ENCODE results near the gene JAK2.
"Not testable (repeated sequence)": the region's sequence is repeated elsewhere in the genome, so short reads cannot be mapped to it uniquely, and the experiment has no call there.

JAK2 gene

GRCh38 chr9:5043381-5043780 is 58.3 kb downstream of the JAK2 start:
- DNase-seq: no peak

DNA sequence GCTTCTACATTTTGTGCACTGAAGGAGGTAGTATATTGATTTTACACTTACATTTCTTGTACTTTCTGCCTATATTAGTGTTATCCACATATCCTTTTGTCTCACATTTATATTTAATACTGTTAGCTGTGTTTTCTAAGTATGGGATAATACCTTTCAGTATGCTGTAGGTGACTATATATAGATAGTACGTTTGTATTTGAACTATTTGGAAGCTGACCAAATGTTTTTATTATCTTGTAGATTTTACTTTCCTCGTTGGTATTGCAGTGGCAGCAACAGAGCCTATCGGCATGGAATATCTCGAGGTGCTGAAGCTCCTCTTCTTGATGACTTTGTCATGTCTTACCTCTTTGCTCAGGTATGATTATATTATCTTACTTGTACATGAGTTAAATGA is 59.1 kb downstream of the JAK2 start:
- no peak for DNase-seq

DNA sequence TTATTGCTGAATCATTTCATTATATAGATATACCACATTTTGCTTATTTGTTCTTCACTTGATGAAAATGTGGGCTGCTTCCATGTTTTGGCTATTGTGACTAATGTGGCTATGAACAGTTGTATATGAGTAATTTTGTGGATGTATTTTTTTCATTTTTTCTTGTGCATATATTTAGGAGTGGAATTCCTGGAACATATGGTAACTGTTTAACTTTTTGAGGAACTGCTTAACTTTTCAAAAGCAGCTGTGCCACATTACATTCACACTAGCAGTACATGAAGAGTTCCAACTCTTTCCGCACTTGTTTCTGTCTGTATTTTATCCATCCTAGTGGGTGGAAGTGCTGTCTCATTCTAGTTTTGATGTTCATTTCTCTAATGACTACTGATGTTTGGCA is 67.8 kb downstream of the JAK2 start:
- DNase-seq: no peak

- DNase-seq: no peak
Observed at GRCh38 chr9:5062631-5063030, 77.6 kb downstream of the JAK2 start.

DNA sequence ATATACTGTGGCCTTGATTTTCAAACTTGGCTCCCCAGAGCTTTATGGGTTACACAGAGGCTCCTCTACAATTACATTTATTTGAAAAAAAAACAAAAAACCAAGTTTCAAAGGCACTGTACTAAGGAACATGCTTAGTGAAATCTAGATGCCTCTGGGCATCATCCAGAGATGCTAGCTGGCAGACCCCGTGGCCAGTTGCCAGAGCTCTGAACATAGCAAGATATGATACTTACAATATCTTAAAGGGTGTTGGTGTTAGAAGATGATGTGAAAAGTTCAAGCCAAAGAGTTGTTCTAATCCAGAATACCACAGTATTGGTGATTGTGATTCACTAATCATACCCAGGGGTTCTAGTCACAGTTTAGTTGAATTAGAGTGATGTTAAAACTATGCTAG is 87.8 kb downstream of the JAK2 start:
- DNase-seq: no peak

- no peak for DNase-seq
Observed at GRCh38 chr9:5073701-5074100, 88.6 kb downstream of the JAK2 start.

DNA sequence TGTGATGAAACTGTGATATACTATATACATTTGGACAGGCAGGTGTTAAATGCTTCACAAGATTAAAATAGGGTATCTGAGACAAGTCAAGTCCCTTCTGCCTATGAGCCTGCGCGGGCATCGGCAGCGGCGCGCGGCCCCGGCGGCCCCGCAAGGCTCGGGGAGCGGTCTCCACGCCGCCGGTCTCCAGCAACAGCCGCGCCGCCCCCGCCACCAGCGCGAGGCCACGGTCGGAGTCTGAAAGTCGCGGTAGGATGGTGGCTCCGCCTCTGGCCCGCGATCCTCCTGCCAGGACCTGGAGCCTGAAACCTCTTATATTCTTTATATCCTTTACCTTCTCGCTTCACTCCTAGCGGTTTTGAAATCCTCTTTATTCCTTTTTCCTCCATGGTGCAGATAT is 100.9 kb downstream of the JAK2 start:
- DNase-seq: no peak

- no peak for DNase-seq
Observed at GRCh38 chr9:5089737-5090136, 104.7 kb downstream of the JAK2 start.

DNA sequence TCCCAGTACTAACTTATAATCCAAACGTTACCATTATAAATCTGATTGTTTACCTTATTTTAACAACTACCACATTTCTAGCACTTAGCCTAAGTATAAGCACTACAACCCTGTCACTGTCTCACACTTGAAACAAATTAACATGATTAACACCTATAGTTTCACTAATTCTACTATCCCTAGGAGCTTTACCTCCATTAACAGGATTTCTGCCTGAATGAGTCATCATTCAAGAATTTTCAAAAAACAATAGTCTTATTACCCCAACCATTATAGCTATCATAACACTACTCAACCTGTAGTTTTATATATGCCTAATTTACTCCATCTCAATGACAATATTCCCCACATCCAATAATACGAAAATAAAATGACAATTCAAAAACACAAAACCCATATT is 110.7 kb downstream of the JAK2 start:
- DNase-seq: no peak

- no peak for DNase-seq
Observed at GRCh38 chr9:5099466-5099865, 114.4 kb downstream of the JAK2 start.

- DNase-seq: not testable (repeated sequence)
Observed at GRCh38 chr9:5101127-5101526, 116.1 kb downstream of the JAK2 start.

DNA sequence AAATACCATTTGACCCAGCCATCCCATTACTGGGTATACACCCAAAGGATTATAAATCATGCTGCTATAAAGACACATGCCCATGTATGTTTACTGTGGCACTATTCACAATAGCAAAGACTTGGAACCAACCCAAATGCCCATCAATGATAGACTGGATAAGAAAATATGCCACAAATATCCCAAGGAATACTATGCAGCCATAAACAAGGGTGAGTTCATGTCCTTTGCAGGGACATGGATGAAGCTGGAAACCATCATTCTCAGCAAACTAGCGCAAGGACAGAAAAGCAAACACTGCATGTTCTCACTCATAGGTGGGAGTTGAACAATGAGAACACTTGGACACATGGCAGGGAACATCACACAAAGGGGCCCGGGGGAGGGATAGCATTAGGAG is 121.4 kb downstream of the JAK2 start:
- DNase-seq: not testable (repeated sequence)

DNA sequence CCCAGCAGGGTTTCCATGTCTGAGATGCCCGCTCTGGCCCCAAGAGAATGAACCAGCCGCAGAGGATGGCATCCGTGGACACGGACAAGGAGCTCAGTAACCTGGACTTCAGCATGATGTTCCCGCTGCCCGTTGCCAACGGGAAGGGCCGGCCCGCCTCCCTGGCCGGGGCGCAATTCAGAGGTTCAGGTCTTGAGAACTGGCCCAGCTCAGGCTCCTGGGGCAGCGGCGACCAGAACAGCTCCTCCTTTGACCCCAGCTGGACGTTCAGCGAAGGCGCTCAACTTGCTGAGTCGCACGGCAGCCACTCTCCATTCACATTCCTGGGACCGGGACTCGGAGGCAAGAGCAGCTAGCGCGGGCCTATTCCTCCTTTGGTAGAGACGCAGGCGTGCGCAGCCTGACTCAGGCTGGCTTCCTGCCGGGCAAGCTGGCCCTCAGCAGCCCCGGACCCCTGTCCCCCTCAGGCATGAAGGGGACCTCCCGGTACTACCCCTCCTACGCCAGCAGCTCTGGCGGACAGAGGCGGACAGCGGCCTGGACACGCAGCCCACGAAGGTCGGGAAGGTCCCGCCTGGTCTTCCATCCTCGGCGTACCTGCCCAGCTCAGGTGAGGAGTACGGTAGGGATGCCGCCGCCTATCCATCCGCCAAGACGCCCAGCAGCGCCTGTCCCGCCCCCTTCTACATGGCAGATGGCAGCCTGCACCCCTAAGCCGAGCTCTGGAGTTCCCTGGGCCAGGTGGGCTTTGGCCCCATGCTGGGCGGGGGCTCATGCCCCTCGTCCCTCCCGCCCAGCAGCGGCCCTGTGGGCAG is 126.0 kb downstream of the JAK2 start:
- DNase-seq: no peak

DNA sequence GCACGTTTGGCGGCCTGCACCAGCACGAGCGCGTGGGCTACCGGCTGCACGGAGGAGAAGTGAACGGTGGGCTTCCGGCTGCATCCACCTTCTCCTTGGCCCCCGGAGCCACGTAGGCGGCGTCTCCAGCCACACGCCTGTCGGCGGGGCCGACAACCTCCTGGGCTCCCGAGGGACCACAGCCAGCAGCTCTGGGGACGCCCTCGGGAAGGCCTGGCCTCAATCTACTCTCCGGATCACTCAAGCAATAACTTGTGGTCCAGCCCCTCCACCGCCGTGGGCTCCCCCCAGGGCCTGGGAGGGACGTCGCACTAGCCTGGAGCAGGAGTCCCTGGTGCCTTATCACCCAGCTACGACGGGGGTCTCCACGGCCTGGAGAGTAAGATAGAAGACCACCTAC is 126.6 kb downstream of the JAK2 start:
- no peak for DNase-seq

DNA sequence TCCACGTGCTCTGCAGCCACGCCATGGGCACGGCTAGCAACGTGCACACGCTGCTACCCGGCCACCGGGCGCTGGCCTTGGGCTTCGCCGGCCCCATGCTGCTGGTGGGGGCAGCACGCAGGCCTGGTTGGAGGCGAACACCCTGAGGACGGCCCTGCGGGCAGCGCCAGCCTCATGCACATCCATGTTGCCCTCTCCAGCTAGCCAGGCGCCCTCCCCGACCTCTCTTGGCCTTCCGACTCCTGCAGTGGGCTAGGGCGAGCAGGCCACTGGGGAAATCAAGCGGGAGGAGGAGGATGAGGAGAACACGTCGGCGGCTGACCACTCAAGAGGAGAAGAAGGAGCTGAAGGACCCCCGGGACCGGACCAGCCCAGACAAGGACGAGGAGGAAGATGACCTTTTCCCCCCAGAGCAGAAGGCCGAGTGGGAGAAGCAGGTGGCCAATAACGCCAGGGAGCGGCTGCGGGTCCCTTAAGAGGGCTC is 127.1 kb downstream of the JAK2 start:
- DNase-seq: no peak

DNA sequence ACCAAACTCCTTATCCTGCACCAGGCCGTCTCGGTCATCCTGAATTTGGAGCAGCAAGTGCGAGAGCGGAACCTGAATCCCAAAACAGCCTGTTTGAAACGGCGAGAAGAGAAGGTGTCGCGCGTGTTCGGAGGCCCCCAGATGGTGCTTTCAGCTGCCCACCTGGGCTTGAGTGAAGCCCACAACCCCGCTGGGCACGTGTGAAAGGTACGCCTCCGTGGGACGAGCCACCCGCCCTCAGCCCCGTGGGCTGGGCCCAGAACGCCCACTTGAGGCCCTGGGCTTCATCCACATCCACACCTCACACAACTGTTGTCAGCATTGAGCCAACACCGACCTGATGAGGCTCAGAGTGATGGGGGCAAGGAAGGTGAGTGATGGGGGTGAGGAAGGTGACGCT is 127.6 kb downstream of the JAK2 start:
- DNase-seq: no peak

GRCh38 chr9:5113523-5113922 is 128.5 kb downstream of the JAK2 start:
- DNase-seq: no peak

- no peak for DNase-seq
Observed at GRCh38 chr9:5113994-5114748, 129.1 kb downstream of the JAK2 start.

GRCh38 chr9:5122116-5122515 is 137.0 kb downstream of the JAK2 start:
- no peak for DNase-seq

- DNase-seq: no peak
Observed at GRCh38 chr9:5122516-5122915, 137.4 kb downstream of the JAK2 start.

- DNase-seq: no peak
Observed at GRCh38 chr9:5140151-5140550, 155.1 kb downstream of the JAK2 start.

- no peak for DNase-seq
Observed at GRCh38 chr9:5144217-5144616, 159.1 kb downstream of the JAK2 start.

GRCh38 chr9:5146241-5146640 is 161.2 kb downstream of the JAK2 start:
- DNase-seq: no peak

Data from inflammatory macrophage treated with lipopolysaccharide for 1 hour (primary cell).